HepG2 (cell line): ENCODE data around the gene RTP5.

Experiments used
- EP300 ChIP-seq, 3 experiments: sonication (generic) in 1 of 3; formaldehyde crosslinking in 1 of 3; IDR thresholded peaks; 2 replicates each; pipeline versions ENCODE4 v1.5.1 to v1.6.1; 2011 to 2020; ENCODE audit warnings: low read depth in 2 of 3, low read length in 2 of 3, borderline replicate concordance in 1 of 3, improper control_type of control experiment in 1 of 3, mild to moderate bottlenecking in 1 of 3, missing genetic modification reagents in 1 of 3, moderate library complexity in 1 of 3
- HOMEZ ChIP-seq: IDR thresholded peaks from 2 replicates; pipeline ENCODE4 v1.6.1; 2016; ENCODE audit warnings: low read depth
- KLF12 ChIP-seq: sonication (generic); formaldehyde crosslinking; IDR thresholded peaks from 2 replicates; pipeline ENCODE4 v1.4.0; 2020; ENCODE audit warnings: missing genetic modification reagents, borderline replicate concordance
- NBN ChIP-seq: fragments of 450-650 bp; conservative IDR thresholded peaks from 2 replicates; pipeline ENCODE4 v1.6.1; 2017
- PHF21A ChIP-seq: sonication (generic); formaldehyde crosslinking; IDR thresholded peaks from 2 replicates; pipeline ENCODE4 v1.5.0; 2020; ENCODE audit warnings: mild to moderate bottlenecking, missing genetic modification reagents
- TAF1 ChIP-seq: sonication (generic); formaldehyde crosslinking; IDR thresholded peaks from 2 replicates; pipeline ENCODE4 v1.4.0; 2020; ENCODE audit warnings: missing genetic modification reagents
- ZFX ChIP-seq: sonication (generic); formaldehyde crosslinking; IDR thresholded peaks from 2 replicates; pipeline ENCODE4 v1.4.0; 2020; ENCODE audit warnings: mild to moderate bottlenecking, low read depth, missing genetic modification reagents, moderate library complexity
- ZNF784 ChIP-seq: sonication (generic); formaldehyde crosslinking; IDR thresholded peaks from 2 replicates; pipeline ENCODE4 v1.5.1; 2020; ENCODE audit warnings: missing genetic modification reagents, mild to moderate bottlenecking, borderline replicate concordance
- ZNF790 ChIP-seq: sonication (generic); formaldehyde crosslinking; IDR thresholded peaks from 2 replicates; pipeline ENCODE4 v1.8.0; 2022; ENCODE audit warnings: missing genetic modification reagents, mild to moderate bottlenecking, borderline replicate concordance

- TF ChIP-seq KLF12 (CRISPR knock-in tag): no peak
- no peak for TF ChIP-seq ZFX (CRISPR knock-in tag)
- no peak for TF ChIP-seq EP300 (IDR thresholded peaks at IDR 0.05; ENCODE audit: low read depth in 2 of 2, low read length in 2 of 2)
- no peak for TF ChIP-seq EP300 (CRISPR knock-in tag; IDR thresholded peaks at IDR 0.05; ENCODE audit: borderline replicate concordance)
- no peak for TF ChIP-seq HOMEZ
- no peak for TF ChIP-seq ZNF784 (CRISPR knock-in tag)
- TF ChIP-seq TAF1 (CRISPR knock-in tag): no peak
- no peak for TF ChIP-seq NBN
- no peak for TF ChIP-seq ZNF790
- TF ChIP-seq PHF21A: no peak
These were observed 31.5 kb downstream of the RTP5 start for GRCh38 chr2:241901018-241901380.
